Measurements from ENCODE around the gene TRIM75. TPM values are rescaled to one million over a fixed set of nuclear protein-coding genes. Genes with fewer than 3 reads are reported as not detected.
"Not testable (repeated sequence)": the region's sequence is repeated elsewhere in the genome, so short reads cannot be mapped to it uniquely, and the experiment has no call there.

The TRIM75 gene
- total RNA-seq, 1 experiment from 2014 or later: not detected

DNA sequence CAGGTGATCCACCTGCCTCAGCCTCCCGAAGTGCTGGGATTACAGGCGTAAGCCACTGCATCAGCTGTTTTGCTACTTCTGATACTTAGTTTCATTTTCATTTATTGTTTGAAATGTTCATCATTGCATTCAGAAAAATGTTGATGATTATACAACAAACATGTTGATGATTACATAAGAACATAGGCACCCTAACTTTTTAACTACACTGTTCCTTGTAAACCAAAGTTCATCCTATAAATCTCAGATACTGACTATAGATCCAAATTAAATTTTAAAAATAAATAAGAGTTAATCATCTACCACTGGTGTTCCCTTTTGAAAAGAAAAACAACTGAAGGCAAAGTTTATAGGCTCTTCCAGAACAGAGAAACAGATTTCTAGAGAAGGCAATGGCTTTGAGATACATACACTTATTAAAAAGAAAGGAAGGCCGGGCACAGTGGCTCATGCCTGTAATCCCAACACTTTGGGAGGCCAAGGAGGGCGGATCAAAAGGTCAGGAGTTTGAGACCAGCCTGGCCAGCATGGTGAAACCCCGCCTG is 23.4 kb downstream of the TRIM75 start:
- DNase-seq (ENCODE audit: low read depth): no peak

DNA sequence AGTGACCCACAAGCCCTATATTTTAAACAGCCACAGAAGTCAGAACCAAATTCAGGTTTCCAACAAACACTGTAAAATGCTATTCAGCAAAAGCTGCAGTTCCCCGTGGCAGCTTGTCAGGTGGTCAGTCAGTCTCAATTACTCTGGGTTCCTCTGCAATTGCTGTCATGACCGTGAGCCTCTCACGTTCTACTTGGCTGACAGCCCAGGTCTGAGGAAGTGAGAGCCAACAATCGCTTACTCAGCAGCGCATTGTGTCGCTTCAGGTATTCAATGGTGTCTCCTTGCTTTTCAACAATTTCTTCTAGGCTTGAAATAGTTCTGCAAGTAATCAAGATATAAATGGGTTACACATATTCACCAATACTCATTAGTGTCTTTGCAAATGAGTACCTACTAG is 25.8 kb downstream of the TRIM75 start:
- peak; percentile 11 for DNase-seq (ENCODE audit: low read depth)

DNA sequence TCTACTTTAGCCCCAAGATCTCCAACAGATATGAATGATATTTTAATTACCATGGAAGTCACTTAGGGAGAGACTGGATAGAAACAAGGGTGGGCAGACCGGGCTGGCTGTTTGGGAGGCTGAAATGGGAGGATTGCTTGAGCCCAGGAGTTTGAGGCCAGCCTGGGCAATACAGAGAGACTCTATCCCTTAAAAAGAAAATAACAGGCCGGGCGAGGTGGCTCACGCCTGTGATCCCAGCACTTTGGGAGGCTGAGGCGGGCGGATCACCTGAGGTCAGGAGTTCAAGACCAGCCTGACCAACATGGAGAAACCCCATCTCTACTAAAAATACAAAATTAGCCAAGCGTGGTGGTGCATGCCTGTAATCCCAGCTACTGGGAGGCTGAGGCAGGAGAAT is 31.1 kb downstream of the TRIM75 start:
- DNase-seq (ENCODE audit: low read depth): not testable (repeated sequence)

DNA sequence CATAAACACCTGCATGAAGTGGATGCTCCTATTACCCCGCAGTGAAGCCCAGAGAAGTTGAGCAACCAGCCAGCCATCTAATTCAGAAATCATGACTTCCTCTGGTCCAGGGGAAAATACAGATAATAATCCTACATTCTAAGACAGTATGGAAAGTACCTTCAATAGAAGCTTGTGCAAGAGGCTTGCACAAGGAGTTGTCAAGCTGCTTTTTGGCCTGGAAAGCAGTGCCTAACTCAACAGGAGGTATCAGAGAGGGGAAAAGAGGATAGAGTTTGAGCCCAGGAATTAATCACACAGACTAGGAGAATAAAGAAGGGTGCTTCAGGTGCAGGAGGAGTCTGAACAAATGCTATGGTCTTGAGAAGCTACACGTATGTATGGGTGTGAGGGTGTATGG is 32.3 kb downstream of the TRIM75 start:
- no peak for DNase-seq (ENCODE audit: low read depth)

DNA sequence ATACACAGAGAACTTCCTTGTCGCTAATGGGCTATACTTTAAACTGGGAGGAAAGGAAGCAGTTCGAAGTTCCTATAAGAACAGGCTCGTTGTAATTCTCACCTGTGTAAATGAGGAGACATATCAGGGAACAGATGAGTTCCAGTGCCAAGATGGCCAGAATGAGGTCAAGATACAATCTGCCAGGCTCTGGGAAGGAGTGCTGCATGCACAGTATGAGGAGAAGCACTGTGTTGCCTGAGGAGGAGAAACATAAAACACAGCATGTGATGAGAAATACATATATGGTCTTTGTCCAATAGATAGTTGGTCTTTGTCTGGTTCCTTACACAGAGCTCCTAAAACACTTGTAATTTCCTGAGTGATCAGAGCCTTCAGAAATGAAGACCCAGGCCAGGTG is 34.7 kb downstream of the TRIM75 start:
- no peak for DNase-seq (ENCODE audit: low read depth)

DNA sequence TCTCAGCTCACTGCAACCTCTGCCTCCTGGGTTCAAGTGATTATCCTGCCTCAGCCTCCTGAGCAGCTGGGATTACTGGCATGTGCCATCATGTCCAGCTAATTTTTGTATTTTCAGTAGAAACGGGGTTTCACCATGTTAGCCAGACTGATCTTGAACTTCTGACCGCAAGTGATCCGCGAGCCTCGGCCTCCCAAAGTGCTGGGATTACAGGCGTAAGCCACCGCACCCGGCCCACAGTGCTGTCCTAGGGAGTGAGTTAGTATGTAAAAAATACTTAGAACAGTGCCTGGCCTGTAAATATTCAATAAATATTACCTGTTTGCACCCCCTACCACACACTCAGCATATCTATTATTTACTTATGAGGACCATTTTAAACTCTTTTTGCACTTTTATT is 38.5 kb downstream of the TRIM75 start:
- DNase-seq (ENCODE audit: low read depth): not testable (repeated sequence)

DNA sequence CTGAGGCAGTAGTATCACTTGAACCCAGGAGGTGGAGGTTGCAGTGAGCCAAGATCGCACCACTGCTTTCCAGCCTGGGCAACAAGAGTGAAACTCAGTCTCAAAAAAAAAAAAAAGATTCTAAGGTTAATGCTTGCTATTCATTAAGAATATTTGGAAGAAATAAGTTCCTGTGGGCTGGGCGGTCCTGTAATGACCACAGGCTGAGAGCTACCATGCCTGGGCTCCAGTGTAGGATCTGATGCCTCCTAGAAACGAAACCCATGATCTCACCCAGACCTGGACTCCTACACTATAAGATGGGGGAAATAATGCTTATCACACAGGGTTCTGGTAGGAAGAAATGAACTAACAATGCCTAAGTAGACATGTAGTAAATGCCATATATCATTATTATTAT is 41.2 kb downstream of the TRIM75 start:
- DNase-seq (ENCODE audit: low read depth): no peak

DNA sequence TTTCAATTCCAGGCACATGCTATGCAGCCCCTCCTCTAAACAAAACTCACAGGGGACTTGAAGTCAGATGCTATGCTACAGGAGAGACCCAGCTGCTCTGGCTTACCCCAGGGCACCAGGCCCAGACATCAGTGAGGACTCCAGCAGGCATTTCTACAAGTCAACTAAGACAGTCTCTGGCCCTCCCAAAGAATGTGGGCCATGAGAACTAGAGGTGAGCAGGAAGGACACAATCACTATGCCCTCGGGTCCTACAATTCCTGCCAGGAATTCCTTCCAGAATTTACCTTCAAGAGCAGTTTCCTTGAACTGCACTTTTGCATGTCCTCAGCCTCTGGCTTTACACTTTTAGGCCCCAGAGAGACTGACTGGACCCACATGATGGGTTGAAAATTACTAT is 41.6 kb downstream of the TRIM75 start:
- DNase-seq (ENCODE audit: low read depth): no peak

DNA sequence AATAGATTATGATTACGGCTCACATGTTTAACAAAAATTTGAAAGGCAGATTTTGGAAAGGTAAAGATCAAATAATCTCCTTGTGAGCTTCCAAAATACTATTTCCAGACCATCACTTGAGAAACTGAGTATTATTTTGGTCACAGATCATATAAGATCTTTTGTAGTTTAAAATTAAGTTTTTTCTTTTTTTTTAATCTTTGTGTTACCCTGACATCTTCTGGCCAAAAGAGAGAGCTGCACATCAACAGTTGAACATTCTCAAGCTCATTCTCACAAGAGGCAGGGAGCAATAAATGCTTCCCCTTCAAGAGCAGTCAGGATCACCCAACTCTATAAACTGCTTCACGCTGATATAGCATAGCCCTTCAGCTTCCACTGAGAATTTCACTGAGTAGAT is 43.1 kb downstream of the TRIM75 start:
- DNase-seq (ENCODE audit: low read depth): peak; percentile 42

DNA sequence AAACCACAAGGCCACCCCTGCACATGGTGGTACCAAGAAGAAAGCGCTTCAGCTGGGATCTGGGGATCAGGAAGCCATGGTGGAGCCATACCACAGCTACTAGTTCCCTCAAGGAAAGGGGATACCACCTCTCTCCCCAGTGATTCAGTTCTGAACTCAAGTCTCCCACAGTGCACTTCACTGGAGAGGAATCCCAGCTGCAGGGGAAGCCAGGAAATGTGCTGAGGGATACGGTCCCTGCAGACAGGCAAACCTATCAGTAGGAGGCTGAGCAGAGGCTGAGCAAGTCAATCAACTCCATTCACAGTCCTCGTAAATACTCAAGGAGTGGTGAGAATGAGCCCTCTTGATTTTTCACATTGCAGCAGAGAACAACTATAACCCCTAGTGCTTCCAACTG is 48.0 kb downstream of the TRIM75 start:
- no peak for DNase-seq (ENCODE audit: low read depth)

DNA sequence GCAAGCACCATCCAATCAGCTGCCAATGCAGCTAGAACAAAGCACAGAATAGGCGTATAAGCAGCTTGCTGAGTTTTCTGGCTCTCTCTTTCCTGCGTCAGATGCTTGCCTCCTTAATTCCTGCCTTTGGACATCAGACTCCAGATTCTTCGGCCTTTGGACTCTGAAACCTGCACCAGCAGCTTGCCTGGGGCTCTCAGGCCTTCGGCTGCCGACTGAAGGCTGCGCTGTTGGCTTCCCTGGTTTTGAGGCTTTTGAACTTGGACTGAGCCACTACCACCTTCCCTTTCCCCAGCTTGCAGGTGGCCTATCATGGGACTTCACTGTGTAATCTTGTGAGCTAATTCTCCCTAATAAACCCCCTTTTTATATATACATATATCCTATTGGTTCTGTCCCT is 52.9 kb downstream of the TRIM75 start:
- DNase-seq (ENCODE audit: low read depth): no peak

Small RNA genes lying within 50 kb of the gene (small RNA-seq; reads per million reads assigned to genes)
- not detected for gene AC106872.12

Other genes starting within 250 kb of the TRIM75 start
- not detected in 2 replicates for gene APELA, start 176.7 kb upstream of the TRIM75 start, total RNA-seq (2014; rRNA removed; shearing (Covaris generic))
- 2.4 and 3.9 TPM in 2 replicates for gene TRIM61, start 76.2 kb upstream of the TRIM75 start, total RNA-seq (2014; rRNA removed; shearing (Covaris generic))
- gene TRIM60, start 21.9 kb upstream of the TRIM75 start, total RNA-seq (2014; rRNA removed; shearing (Covaris generic)): not detected in 2 replicates
- 19.2 and 30.9 TPM in 2 replicates for gene TMEM192, start 59.0 kb downstream of the TRIM75 start, total RNA-seq (2014; rRNA removed; shearing (Covaris generic))
- gene KLHL2, start 153.7 kb downstream of the TRIM75 start, total RNA-seq (2014; rRNA removed; shearing (Covaris generic)): 19.9 and 20.1 TPM in 2 replicates

All from HT1080 (cell line).